Measurements from ENCODE around the gene ABL1. TPM values are rescaled to one million over a fixed set of nuclear protein-coding genes. Genes with fewer than 3 reads are reported as not detected.
A peak's percentile ranks its signal among the peaks of the same experiment; 100 is the strongest.

The ABL1 gene
- total RNA-seq, 1 donor, result 94.8 TPM

DNA sequence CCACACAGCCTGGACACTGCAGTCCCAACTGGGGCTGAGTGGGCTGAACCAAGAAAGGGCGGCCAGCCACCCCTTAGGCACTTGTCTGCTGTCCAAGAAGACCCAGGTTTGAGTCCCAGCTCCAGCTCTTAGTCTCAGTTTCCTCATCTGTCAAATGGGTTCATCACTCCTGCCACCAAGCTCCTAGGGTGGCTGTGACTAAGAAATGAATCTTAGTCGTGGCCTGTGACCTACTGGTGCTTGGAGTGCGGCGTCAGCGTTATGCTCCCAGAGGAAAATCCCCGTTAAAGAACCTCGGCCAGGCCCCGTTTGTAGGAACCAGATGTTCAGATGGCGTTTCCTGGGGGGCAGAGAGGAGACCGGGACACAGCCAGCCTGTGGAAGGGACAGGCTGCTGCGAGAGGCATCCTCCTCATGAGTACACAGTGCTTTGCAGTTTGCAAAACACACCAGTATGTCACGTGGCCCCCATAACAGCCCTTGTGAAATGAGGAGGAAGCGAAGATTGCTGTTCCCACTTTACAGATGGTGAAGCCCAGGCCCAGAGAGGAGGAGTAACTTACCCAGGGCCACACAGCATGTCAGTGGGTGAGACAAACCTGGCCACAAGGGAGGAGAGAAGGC lies 100.7 kb downstream of the ABL1 start:
- H2AFZ ChIP-seq (ENCODE audit: low read length), result peak overlapping the region; percentile 49
- peaks cover 48% of the 10 kb centered on the region for H3K4me1 ChIP-seq (ENCODE audit: insufficient read depth, low read length)
- peaks cover 8% of the 10 kb centered on the region for H3K27me3 ChIP-seq (ENCODE audit: insufficient read depth, low read length)
- H3K9me3 ChIP-seq (ENCODE audit: low read depth, low read length), result no peaks in the 10 kb centered on the region
- H3K79me2 ChIP-seq (ENCODE audit: insufficient read depth, low read length), result no peaks in the 10 kb centered on the region
- TF ChIP-seq, protein P1, sequence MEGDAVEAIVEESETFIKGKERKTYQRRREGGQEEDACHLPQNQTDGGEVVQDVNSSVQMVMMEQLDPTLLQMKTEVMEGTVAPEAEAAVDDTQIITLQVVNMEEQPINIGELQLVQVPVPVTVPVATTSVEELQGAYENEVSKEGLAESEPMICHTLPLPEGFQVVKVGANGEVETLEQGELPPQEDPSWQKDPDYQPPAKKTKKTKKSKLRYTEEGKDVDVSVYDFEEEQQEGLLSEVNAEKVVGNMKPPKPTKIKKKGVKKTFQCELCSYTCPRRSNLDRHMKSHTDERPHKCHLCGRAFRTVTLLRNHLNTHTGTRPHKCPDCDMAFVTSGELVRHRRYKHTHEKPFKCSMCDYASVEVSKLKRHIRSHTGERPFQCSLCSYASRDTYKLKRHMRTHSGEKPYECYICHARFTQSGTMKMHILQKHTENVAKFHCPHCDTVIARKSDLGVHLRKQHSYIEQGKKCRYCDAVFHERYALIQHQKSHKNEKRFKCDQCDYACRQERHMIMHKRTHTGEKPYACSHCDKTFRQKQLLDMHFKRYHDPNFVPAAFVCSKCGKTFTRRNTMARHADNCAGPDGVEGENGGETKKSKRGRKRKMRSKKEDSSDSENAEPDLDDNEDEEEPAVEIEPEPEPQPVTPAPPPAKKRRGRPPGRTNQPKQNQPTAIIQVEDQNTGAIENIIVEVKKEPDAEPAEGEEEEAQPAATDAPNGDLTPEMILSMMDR (IDR thresholded peaks at IDR 0.05; ENCODE audit: extremely low read depth, low read depth, low read length), result no peak
- H3K4me2 ChIP-seq (ENCODE audit: insufficient read depth, low read length), result peak overlapping the region; percentile 23
- no peaks in the 10 kb centered on the region for H3K36me3 ChIP-seq (ENCODE audit: insufficient read depth, low read length)
- peak overlapping the region; percentile 62 for H3K27ac ChIP-seq (ENCODE audit: low read depth, low read length)
- DNase-seq (ENCODE audit: insufficient read length, low spot score, missing footprints), result peak; percentile 91
- no peak overlapping the region for H3K4me3 ChIP-seq (ENCODE audit: insufficient read depth, low read length)
- H4K20me1 ChIP-seq (ENCODE audit: insufficient read depth, low read length), result no peaks in the 10 kb centered on the region

DNA sequence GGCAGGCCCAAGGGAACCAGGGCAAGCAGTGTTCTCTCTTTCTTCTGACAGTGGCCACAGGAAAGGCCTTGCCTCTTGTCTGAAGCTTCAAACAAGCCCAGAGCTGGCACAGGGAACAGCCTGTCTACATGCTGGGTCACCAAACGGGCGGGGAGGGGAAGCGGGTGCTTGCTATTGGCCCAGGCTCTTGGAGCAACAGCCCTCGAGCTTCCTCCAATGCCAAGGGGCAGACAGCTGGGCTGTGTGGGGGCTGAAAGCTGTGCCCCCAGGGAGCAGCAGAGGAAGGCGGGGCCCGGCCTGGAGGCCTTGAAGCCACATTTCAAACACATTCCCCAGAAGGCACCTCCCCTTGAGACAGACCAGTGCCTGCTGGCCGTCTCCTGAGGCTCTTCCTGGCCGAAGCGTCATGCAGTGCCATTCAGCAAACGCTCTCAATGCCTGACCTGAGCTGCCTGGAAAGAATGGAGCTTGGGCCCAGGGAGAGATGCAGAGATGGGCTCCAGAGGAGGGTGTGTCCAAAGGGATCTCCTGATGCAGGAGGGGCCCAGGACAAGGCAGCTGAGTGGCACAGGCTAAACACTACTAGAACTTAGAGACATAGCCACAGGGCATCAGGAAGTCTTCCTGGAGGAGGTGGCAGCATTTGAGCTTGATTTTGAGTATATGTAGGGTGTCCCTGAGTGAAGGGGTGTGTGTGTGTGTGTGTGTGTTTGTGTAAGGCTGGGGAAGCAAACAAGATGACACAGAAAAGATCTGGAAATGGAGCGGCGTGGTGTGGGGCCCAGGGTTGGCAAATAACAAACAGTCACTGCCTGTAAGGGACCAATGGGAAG lies 101.4 kb downstream of the ABL1 start:
- H4K20me1 ChIP-seq (ENCODE audit: insufficient read depth, low read length), result peaks cover 4% of the 10 kb centered on the region
- no peak overlapping the region for H3K4me3 ChIP-seq (ENCODE audit: insufficient read depth, low read length)
- H3K27ac ChIP-seq (ENCODE audit: low read depth, low read length), result peak overlapping the region; percentile 62
- TF ChIP-seq, protein P1 (IDR thresholded peaks at IDR 0.05; ENCODE audit: extremely low read depth, low read depth, low read length), result no peak
- H3K9me3 ChIP-seq (ENCODE audit: low read depth, low read length), result no peaks in the 10 kb centered on the region
- H2AFZ ChIP-seq (ENCODE audit: low read length), result peak overlapping the region; percentile 49
- peak overlapping the region; percentile 23 for H3K4me2 ChIP-seq (ENCODE audit: insufficient read depth, low read length)
- H3K27me3 ChIP-seq (ENCODE audit: insufficient read depth, low read length), result peaks cover 14% of the 10 kb centered on the region
- H3K36me3 ChIP-seq (ENCODE audit: insufficient read depth, low read length), result no peaks in the 10 kb centered on the region
- peaks cover 48% of the 10 kb centered on the region for H3K4me1 ChIP-seq (ENCODE audit: insufficient read depth, low read length)
- peak; percentile 99 for DNase-seq (ENCODE audit: insufficient read length, low spot score, missing footprints)
- H3K79me2 ChIP-seq (ENCODE audit: insufficient read depth, low read length), result no peaks in the 10 kb centered on the region

Other genes with a start within 250 kb of the ABL1 start
- gene PRDM12, start 170.7 kb upstream of the ABL1 start, total RNA-seq, result not detected in 2 replicates
- gene EXOSC2, start 141.5 kb upstream of the ABL1 start, total RNA-seq, result 18.6 and 22.1 TPM in 2 replicates
- not detected in 2 replicates for gene QRFP, start 61.6 kb downstream of the ABL1 start, total RNA-seq
- 5.1 and 5.3 TPM in 2 replicates for gene FIBCD1, start 104.0 kb downstream of the ABL1 start, total RNA-seq
- gene LAMC3, start 173.9 kb downstream of the ABL1 start, total RNA-seq, result under 0.01 TPM in 1 of 2 replicates, not detected in the other